ENCODE measurements around the gene FBXO22.

The FBXO22 gene

DNA sequence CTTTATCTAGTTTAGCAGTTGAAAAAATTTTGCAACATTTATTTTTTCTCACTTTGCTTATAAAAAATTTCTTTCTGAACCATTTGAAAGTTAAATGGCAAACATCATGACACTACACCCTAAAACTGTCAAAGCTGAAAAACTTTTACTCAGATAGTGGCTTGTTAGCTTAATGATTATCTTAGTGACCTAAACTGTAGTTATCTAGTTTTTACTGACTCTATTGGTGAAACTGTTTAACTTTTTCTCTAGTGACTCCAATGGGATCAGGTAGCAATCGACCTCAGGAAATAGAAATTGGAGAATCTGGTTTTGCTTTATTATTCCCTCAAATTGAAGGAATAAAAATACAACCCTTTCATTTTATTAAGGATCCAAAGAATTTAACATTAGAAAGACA is 13.3 kb downstream of the FBXO22 start:
- FAIRE-seq: peak; percentile 55
- no peak for DNase-seq (ENCODE audit: insufficient read length, low spot score)

DNA sequence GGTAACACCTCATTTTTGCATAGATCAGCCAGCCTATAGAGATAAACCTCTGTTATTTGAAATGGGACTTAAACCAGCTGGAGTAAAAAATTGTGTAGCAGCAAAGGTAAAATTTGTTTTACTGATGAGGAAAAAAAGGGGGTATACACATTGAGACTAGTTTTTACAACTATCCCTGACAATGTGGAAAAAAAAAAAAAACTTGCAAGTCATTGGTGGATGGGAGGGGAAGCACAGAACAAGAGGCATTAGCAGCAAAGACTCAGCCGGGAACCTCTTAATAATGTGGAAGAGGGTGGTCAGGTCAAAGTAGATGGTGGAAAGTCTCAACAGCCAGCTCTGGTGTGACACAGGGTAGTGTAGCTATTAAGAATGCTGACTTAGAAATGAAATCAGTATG is 14.5 kb downstream of the FBXO22 start:
- no peak for FAIRE-seq

DNA sequence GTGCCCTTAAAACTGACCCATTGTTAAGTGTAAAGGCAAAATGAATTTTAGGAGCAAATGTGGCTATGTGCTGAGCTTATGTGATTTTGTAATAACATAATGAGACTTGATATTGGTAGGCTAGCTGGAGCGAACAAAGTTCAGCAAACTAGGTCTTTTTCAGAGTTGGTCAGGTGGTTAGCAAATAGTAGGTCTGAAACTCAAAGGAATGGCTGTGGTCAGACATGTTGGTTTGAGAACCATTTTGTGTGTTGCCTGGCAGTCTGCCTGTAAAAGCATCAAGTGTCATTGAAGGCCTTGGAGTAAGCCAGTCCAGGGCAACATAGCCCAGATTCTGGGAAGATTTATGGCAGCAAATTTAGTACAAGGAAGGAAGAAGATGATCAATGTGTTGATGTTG is 16.4 kb downstream of the FBXO22 start:
- no peak for FAIRE-seq

More for the DNA sequence above, 14.5 kb downstream of the FBXO22 start:
- DNase-seq (ENCODE audit: insufficient read length, low spot score): no peak

DNA sequence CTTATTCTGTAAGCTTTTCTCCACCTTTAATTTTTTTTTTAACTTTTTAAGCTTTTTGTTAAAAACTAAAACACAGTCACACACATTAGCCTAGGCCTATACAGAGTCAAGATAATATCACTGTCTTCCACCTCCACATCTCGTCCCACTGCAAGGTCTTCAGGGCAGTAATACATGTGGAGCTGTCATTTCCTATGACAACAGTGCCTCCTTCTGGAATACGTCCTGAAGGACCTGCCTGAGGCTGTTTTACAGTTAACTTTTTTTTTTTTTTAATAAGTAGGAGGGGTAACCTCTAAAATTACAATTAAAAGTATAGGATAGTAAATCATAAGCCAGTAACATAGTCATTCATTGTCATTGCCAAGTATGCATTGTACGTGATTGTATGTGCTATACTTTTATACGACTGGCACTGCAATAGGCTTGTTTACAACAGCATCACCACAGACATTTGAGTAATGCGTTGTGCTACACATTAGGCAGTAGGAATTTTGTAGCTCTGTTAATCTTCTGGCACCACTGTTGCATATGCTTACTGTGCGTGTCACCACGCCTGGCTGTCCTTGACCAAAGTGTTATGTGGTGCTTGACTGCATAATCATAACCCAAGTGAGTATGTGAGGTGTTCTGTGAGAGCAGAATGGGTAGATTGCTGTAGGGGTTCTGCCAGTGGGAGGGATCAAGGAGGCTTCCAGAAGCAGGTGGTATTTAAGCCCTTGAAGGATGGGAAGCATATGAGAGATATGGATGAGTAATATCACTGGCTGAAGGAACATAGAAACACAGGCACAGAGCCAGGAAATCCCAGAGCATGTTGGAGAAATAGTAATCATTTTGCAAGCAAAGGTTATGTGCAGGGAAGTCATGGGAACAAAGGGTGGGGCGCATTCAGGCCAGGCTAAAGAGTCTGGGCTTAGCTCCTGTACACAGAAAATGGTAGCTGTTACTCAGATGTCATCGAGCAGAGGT is 18.3 kb downstream of the FBXO22 start:
- no peak for DNase-seq (ENCODE audit: insufficient read length, low spot score)
- FAIRE-seq: no peak

More for the DNA sequence above, 16.4 kb downstream of the FBXO22 start:
- DNase-seq (ENCODE audit: insufficient read length, low spot score): no peak

DNA sequence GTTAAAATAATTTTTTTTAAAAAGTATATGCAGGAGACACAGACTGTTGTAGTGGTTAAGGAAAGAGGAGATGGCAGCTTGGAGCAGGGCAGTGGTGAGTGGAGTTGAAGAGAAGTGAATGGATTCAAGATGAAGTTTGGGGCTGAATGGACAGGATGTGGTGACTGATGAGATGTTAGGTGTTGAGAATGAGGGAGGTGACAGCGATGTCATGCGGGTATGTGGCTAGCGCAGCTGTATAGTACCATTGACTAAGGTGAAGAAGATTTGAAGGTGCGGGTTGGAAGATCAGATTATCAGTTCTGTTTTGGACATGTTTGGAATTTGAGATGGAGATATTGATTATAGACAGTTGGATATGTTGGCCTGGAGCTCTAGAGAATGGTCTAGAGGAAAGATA is 20.1 kb downstream of the FBXO22 start:
- FAIRE-seq (no peak), DNase-seq (ENCODE audit: insufficient read length, low spot score) (no peak)

GRCh38 chr15:75924576-75924975 is 20.9 kb downstream of the FBXO22 start:
- no peak for DNase-seq (ENCODE audit: insufficient read length, low spot score)
- no peak for FAIRE-seq

DNA sequence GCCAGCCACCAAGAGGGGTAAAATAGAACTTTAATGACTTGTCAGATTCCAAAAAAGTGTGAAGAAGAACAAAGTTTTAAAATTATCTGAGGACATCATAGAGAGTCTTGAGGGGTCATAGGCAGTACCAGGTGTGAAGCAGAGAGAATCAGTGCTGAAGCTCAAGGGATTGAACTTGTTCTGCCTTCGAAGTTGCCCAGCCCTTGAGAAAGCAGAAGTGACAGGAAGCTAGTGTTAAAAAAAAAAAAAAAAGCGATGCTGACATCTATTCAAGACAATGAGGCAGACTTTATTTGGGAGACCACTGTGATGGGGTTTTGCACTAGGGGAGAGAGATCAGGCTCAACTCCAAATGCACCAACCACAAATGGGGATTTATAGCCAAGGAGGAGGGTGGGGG is 21.8 kb downstream of the FBXO22 start:
- FAIRE-seq (no peak), DNase-seq (ENCODE audit: insufficient read length, low spot score) (no peak)

DNA sequence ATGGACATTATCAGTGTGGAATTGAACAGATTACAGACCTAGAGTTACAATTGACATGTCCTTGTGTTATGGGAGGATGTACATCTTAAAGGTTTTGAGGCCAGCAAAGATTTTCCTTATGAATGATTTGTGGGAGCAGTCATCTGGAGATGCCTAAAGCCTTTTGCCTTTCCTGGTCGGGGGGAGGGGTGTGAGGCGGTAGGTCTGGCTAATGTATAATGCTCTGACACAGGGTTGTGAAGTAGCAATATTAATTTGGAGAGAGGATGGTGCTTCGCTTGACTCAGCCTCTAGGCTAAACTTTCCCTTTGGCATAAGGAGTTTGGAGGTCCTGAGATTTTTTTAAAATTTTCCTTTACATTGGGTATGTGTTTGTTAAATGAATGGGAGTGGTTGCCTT is 23.3 kb downstream of the FBXO22 start:
- DNase-seq (ENCODE audit: insufficient read length, low spot score) (no peak), FAIRE-seq (no peak)

GRCh38 chr15:75927601-75928000 is 23.9 kb downstream of the FBXO22 start:
- FAIRE-seq: no peak

GRCh38 chr15:75928680-75929608 is 25.3 kb downstream of the FBXO22 start:
- no peak for FAIRE-seq
- DNase-seq (ENCODE audit: insufficient read length, low spot score): no peak

More at GRCh38 chr15:75927601-75928000, 23.9 kb downstream of the FBXO22 start:
- DNase-seq (ENCODE audit: insufficient read length, low spot score): no peak

- no peak for FAIRE-seq
These were observed 26.3 kb downstream of the FBXO22 start for GRCh38 chr15:75929799-75930565.

GRCh38 chr15:75930866-75931265 is 27.2 kb downstream of the FBXO22 start:
- FAIRE-seq (no peak), DNase-seq (ENCODE audit: insufficient read length, low spot score) (no peak)

More at GRCh38 chr15:75929799-75930565, 26.3 kb downstream of the FBXO22 start:
- DNase-seq (ENCODE audit: insufficient read length, low spot score): no peak

GRCh38 chr15:75942464-75942863 is 38.8 kb downstream of the FBXO22 start:
- FAIRE-seq (no peak), DNase-seq (ENCODE audit: insufficient read length, low spot score) (no peak)

- FAIRE-seq: no peak
- DNase-seq (ENCODE audit: insufficient read length, low spot score): no peak
These were observed 39.6 kb downstream of the FBXO22 start for GRCh38 chr15:75943246-75943645.

GRCh38 chr15:75943713-75944215 is 40.1 kb downstream of the FBXO22 start:
- FAIRE-seq (no peak), DNase-seq (ENCODE audit: insufficient read length, low spot score) (no peak)

DNA sequence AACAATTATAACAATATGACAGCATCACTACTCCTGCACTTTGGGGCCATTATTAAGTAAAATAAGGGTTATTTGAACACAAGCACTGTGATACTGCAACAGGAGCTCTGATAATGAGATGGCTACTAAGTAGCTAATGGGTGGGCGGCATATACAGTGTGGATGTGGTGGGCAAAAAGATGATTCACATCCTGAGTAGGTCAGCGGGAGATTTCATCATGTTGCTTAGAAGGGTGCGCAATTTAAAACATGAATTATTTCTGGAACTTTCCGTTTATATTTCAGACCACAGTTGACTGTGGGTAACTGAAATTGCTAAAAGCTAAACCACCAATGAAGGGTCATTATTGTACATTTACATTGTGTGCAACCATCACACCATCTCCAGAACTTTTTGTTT is 42.3 kb downstream of the FBXO22 start:
- FAIRE-seq: no peak
- DNase-seq (ENCODE audit: insufficient read length, low spot score): no peak

DNA sequence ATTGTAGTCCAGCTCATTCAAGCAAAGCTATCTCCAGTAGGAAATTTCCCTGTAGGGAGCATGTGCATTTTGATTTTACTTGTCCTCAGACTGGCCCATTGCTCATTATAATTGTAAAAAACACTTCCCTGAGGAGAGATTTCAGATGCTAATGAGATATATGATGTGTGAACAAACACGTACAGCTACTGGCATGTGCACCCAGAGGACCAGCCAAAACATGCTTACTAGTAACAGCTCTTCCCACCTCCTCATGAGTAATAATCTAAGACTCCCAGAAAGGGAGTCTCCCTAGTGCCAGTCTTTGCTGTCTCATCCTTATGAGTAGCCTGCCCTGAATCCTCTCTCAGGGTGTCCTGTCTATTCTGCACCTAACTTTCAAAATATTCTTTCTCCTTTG is 43.4 kb downstream of the FBXO22 start:
- no peak for DNase-seq (ENCODE audit: insufficient read length, low spot score)
- no peak for FAIRE-seq

GRCh38 chr15:75948761-75949296 is 45.2 kb downstream of the FBXO22 start:
- DNase-seq (ENCODE audit: insufficient read length, low spot score) (no peak), FAIRE-seq (no peak)

- FAIRE-seq: no peak
- no peak for DNase-seq (ENCODE audit: insufficient read length, low spot score)
These were observed 48.8 kb downstream of the FBXO22 start for GRCh38 chr15:75952525-75952924.

- DNase-seq (ENCODE audit: insufficient read length, low spot score): no peak
- no peak for FAIRE-seq
These were observed 52.0 kb downstream of the FBXO22 start for GRCh38 chr15:75955720-75956119.

Measured in GM19239 (cell line).